ENCODE results near the gene TBL3.

GRCh38 chr16:2002406-2003230, 30.8 kb downstream of the TBL3 start:
- TF ChIP-seq CTCF (optimal IDR thresholded peaks at IDR 0.05 in 1 of 3, IDR thresholded peaks at IDR 0.05 in 1 of 3, conservative IDR thresholded peaks at IDR 0.05 in 1 of 3; ENCODE audit: extremely low read depth in 1 of 3, insufficient read depth in 2 of 3, low read length in 3 of 3) = no peak
- no peak for TF ChIP-seq EZH2 (IDR thresholded peaks at IDR 0.05; ENCODE audit: low read length)

Data from keratinocyte (primary cell).